T-helper 1 cell treated with Interleukin-12 subunit alpha and Interleukin-12 subunit beta and Interleukin-4 antibody, amounts not matched to agents 30 μg/mL and 1 μg/mL, for 36 hours (primary cell): ENCODE data around the gene KRTAP5-1.

Experiments used
- H3K27ac Mint-ChIP-seq: one replicate; pipeline ENCODE4 v1.8.0; 2021; ENCODE audit warnings: mild to moderate bottlenecking, mixed read lengths
- H3K27me3 Mint-ChIP-seq: one replicate; pipeline ENCODE4 v1.8.0; 2021; ENCODE audit warnings: low read depth, mixed read lengths
- H3K36me3 Mint-ChIP-seq: one replicate; pipeline ENCODE4 v1.8.0; 2021; ENCODE audit warnings: low read depth, mixed read lengths
- H3K4me1 Mint-ChIP-seq: one replicate; pipeline ENCODE4 v1.8.0; 2021; ENCODE audit warnings: low read depth, mixed read lengths
- H3K4me3 Mint-ChIP-seq: one replicate; pipeline ENCODE4 v1.8.0; 2021; ENCODE audit warnings: mild to moderate bottlenecking, moderate library complexity, mixed read lengths
- H3K9me3 Mint-ChIP-seq: one replicate; pipeline ENCODE4 v1.8.0; 2021; ENCODE audit warnings: mixed read lengths

The KRTAP5-1 gene

GRCh38 chr11:1538153-1538552 is 46.9 kb downstream of the KRTAP5-1 start:
- Mint-ChIP-seq H3K4me1 (peaks cover 3% of the 10 kb centered on the region), H3K36me3 (no peaks in the 10 kb centered on the region), H3K27me3 (peaks cover 9% of the 10 kb centered on the region), H3K9me3 (no peaks in the 10 kb centered on the region), H3K4me3 (no peak overlapping the region), H3K27ac (no peak overlapping the region)

GRCh38 chr11:1536065-1536843 is 48.8 kb downstream of the KRTAP5-1 start:
- Mint-ChIP-seq H3K9me3 (no peaks in the 10 kb centered on the region), H3K36me3 (no peaks in the 10 kb centered on the region), H3K27me3 (peaks cover 9% of the 10 kb centered on the region), H3K27ac (no peak overlapping the region), H3K4me1 (peaks cover 3% of the 10 kb centered on the region), H3K4me3 (no peak overlapping the region)

- H3K27ac Mint-ChIP-seq: no peak overlapping the region
- H3K9me3 Mint-ChIP-seq: no peaks in the 10 kb centered on the region
- no peaks in the 10 kb centered on the region for H3K36me3 Mint-ChIP-seq
- no peak overlapping the region for H3K4me3 Mint-ChIP-seq
- H3K4me1 Mint-ChIP-seq: peaks cover 3% of the 10 kb centered on the region
- peaks cover 9% of the 10 kb centered on the region for H3K27me3 Mint-ChIP-seq
Observed at GRCh38 chr11:1534682-1535081, 50.4 kb downstream of the KRTAP5-1 start.
